HG03045 (cell line): ENCODE measurements around the gene NKPD1.

Experiments
- ATAC-seq: cut with Tn5 transposase; IDR thresholded peaks from one replicate; pipeline ENCODE4 v1.9.1; 2021; ENCODE audit warnings: mild to moderate bottlenecking, moderate library complexity; ENCODE audit not compliant: unreplicated experiment

NKPD1 gene

GRCh38 chr19:45140144-45140503 lies 20.7 kb downstream of the NKPD1 start:
- no peak for ATAC-seq

- no peak for ATAC-seq
Observed at GRCh38 chr19:45139286-45140143, 21.3 kb downstream of the NKPD1 start.

GRCh38 chr19:45138303-45138751 lies 22.5 kb downstream of the NKPD1 start:
- ATAC-seq: no peak

GRCh38 chr19:45137179-45137761 lies 23.5 kb downstream of the NKPD1 start:
- ATAC-seq: peak; percentile 51

GRCh38 chr19:45136507-45137178 lies 24.1 kb downstream of the NKPD1 start:
- no peak for ATAC-seq

GRCh38 chr19:45135176-45135885 lies 25.5 kb downstream of the NKPD1 start:
- no peak for ATAC-seq

GRCh38 chr19:45133661-45134060 lies 27.1 kb downstream of the NKPD1 start:
- ATAC-seq: no peak

- ATAC-seq: no peak
Observed at GRCh38 chr19:45130888-45131615, 29.7 kb downstream of the NKPD1 start.

GRCh38 chr19:45130236-45130635 lies 30.5 kb downstream of the NKPD1 start:
- ATAC-seq: no peak

GRCh38 chr19:45128806-45129205 lies 32.0 kb downstream of the NKPD1 start:
- no peak for ATAC-seq

GRCh38 chr19:45128146-45128545 lies 32.6 kb downstream of the NKPD1 start:
- ATAC-seq: no peak

GRCh38 chr19:45126654-45127053 lies 34.1 kb downstream of the NKPD1 start:
- ATAC-seq: no peak

- ATAC-seq: no peak
Observed at GRCh38 chr19:45125975-45126493, 34.7 kb downstream of the NKPD1 start.

- no peak for ATAC-seq
Observed at GRCh38 chr19:45125360-45125759, 35.4 kb downstream of the NKPD1 start.

GRCh38 chr19:45124021-45124420 lies 36.8 kb downstream of the NKPD1 start:
- ATAC-seq: no peak

GRCh38 chr19:45123440-45123850 lies 37.3 kb downstream of the NKPD1 start:
- no peak for ATAC-seq

GRCh38 chr19:45122832-45123231 lies 38.0 kb downstream of the NKPD1 start:
- ATAC-seq: no peak

- no peak for ATAC-seq
Observed at GRCh38 chr19:45121827-45122345, 38.9 kb downstream of the NKPD1 start.

GRCh38 chr19:45119582-45119981 lies 41.2 kb downstream of the NKPD1 start:
- no peak for ATAC-seq
